ENCODE results near the gene IFI35. TPM values are rescaled to one million over a fixed set of nuclear protein-coding genes. Genes with fewer than 3 reads are reported as not detected.

The IFI35 gene
- total RNA-seq, 1 donor from 2014 or later = 60.5 TPM

DNA sequence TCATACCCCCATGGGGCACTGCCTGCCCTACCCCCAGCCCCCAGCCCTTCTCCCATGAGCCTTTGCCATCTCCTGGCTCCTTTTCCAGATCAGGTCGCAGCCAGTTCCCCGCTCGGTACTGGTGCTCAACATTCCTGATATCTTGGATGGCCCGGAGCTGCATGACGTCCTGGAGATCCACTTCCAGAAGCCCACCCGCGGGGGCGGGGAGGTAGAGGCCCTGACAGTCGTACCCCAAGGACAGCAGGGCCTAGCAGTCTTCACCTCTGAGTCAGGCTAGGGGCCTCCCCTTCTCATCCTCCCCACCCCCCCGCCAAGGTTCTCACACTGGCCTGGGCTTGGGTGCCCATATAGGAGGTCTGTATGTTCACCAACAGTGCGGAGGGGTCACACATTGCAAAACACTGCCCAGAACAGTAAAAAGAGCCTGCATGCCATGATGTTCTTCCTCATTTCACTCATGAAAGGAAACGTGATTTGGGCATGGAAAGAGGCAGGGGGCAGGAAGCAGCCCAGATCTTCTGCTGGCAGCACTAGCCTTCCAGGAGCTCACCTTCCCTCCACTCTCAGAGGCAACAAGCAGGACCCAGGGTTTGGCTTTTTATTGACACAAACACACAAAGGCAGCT lies 7.5 kb downstream of the IFI35 start:
- H3K36me3 Mint-ChIP-seq (ENCODE audit: low read depth, unreplicated experiment) = peaks cover 14% of the 10 kb centered on the region
- H3K27me3 Mint-ChIP-seq (ENCODE audit: low read depth, unreplicated experiment) = no peaks in the 10 kb centered on the region
- no peak for FAIRE-seq
- peaks cover 44% of the 10 kb centered on the region for H3K4me1 Mint-ChIP-seq (ENCODE audit: low read depth, unreplicated experiment)
- H3K27ac ChIP-seq (ENCODE audit: low read depth, low read length) = no peak overlapping the region
- peaks cover 8% of the 10 kb centered on the region for H3K36me3 ChIP-seq (ENCODE audit: insufficient read depth, low read length)
- no peaks in the 10 kb centered on the region for H3K27me3 ChIP-seq (ENCODE audit: insufficient read depth, low read length)
- H3K9me3 Mint-ChIP-seq (ENCODE audit: unreplicated experiment) = no peaks in the 10 kb centered on the region
- no peak overlapping the region for H3K9ac ChIP-seq (ENCODE audit: low read length)
- peak overlapping the region; percentile 66 for H3K27ac Mint-ChIP-seq (ENCODE audit: unreplicated experiment)
- TF ChIP-seq EZH2 (IDR thresholded peaks at IDR 0.05; ENCODE audit: insufficient read depth, low read length) (no peak), CTCF (IDR thresholded peaks at IDR 0.05; ENCODE audit: insufficient read depth, low read depth, low read length) (no peak)
- no peak overlapping the region for H3K4me2 ChIP-seq (ENCODE audit: low read length)
- peaks cover 32% of the 10 kb centered on the region for H4K20me1 ChIP-seq (ENCODE audit: insufficient read depth, low read length)
- H3K9me3 ChIP-seq (ENCODE audit: insufficient read depth, low read depth, low read length) = no peaks in the 10 kb centered on the region
- DNase-seq (ENCODE audit: low read depth) = no peak
- peaks cover 5% of the 10 kb centered on the region for H3K4me1 ChIP-seq (ENCODE audit: insufficient read depth, low read length)
- H3K4me3 Mint-ChIP-seq (ENCODE audit: unreplicated experiment) = peak overlapping the region; percentile 34
- H3K4me3 ChIP-seq (ENCODE audit: insufficient read depth, low read depth, low read length) = no peak overlapping the region
- peaks cover 14% of the 10 kb centered on the region for H3K79me2 ChIP-seq (ENCODE audit: insufficient read depth, low read length)
- H2AFZ ChIP-seq (ENCODE audit: low read depth, low read length) = no peak overlapping the region

GRCh38 chr17:43014649-43015542 lies 8.3 kb downstream of the IFI35 start:
- H3K9me3 ChIP-seq (ENCODE audit: insufficient read depth, low read depth, low read length) = no peaks in the 10 kb centered on the region
- H3K27ac ChIP-seq (ENCODE audit: low read depth, low read length) = no peak overlapping the region
- H3K4me3 Mint-ChIP-seq (ENCODE audit: unreplicated experiment) = peak overlapping the region; percentile 27
- no peak overlapping the region for H3K9ac ChIP-seq (ENCODE audit: low read length)
- no peak overlapping the region for H2AFZ ChIP-seq (ENCODE audit: low read depth, low read length)
- TF ChIP-seq EZH2 (IDR thresholded peaks at IDR 0.05; ENCODE audit: insufficient read depth, low read length) = no peak
- no peak for TF ChIP-seq CTCF (IDR thresholded peaks at IDR 0.05; ENCODE audit: insufficient read depth, low read depth, low read length)
- peaks cover 14% of the 10 kb centered on the region for H3K36me3 Mint-ChIP-seq (ENCODE audit: low read depth, unreplicated experiment)
- no peak overlapping the region for H3K4me3 ChIP-seq (ENCODE audit: insufficient read depth, low read depth, low read length)
- H4K20me1 ChIP-seq (ENCODE audit: insufficient read depth, low read length) = peaks cover 32% of the 10 kb centered on the region
- H3K9me3 Mint-ChIP-seq (ENCODE audit: unreplicated experiment) = no peaks in the 10 kb centered on the region
- peaks cover 21% of the 10 kb centered on the region for H3K79me2 ChIP-seq (ENCODE audit: insufficient read depth, low read length)
- peaks cover 51% of the 10 kb centered on the region for H3K4me1 Mint-ChIP-seq (ENCODE audit: low read depth, unreplicated experiment)
- no peak for FAIRE-seq
- H3K4me1 ChIP-seq (ENCODE audit: insufficient read depth, low read length) = peaks cover 10% of the 10 kb centered on the region
- H3K36me3 ChIP-seq (ENCODE audit: insufficient read depth, low read length) = peaks cover 8% of the 10 kb centered on the region
- no peak overlapping the region for H3K4me2 ChIP-seq (ENCODE audit: low read length)
- peak overlapping the region; percentile 66 for H3K27ac Mint-ChIP-seq (ENCODE audit: unreplicated experiment)
- no peaks in the 10 kb centered on the region for H3K27me3 Mint-ChIP-seq (ENCODE audit: low read depth, unreplicated experiment)
- no peak for DNase-seq (ENCODE audit: low read depth)
- H3K27me3 ChIP-seq (ENCODE audit: insufficient read depth, low read length) = no peaks in the 10 kb centered on the region
